HEK293T (cell line): ENCODE results near the gene SLC9A8.

Experiments
- ARNT ChIP-seq: fragments of 450-650 bp; IDR thresholded peaks from 2 replicates; pipeline ENCODE4 v1.6.1; 2017; ENCODE audit warnings: mild to moderate bottlenecking
- BHLHE40 ChIP-seq: fragments of 450-650 bp; IDR thresholded peaks from 2 replicates; pipeline ENCODE4 v1.6.1; 2016; ENCODE audit warnings: mild to moderate bottlenecking, moderate library complexity, borderline replicate concordance
- CTBP1 ChIP-seq: fragments of 450-650 bp; IDR thresholded peaks from 2 replicates; pipeline ENCODE4 v1.6.1; 2016; ENCODE audit warnings: borderline replicate concordance
- ELF4 ChIP-seq: fragments of 450-650 bp; IDR thresholded peaks from 2 replicates; pipeline ENCODE4 v1.6.1; 2017; ENCODE audit warnings: antibody characterized with exemption
- FOXK2 ChIP-seq: fragments of 450-650 bp; IDR thresholded peaks from 2 replicates; pipeline ENCODE4 v1.6.1; 2016; ENCODE audit warnings: mild to moderate bottlenecking
- FOXM1 ChIP-seq: fragments of 450-650 bp; IDR thresholded peaks from 2 replicates; pipeline ENCODE4 v1.6.1; 2017; ENCODE audit warnings: mild to moderate bottlenecking, borderline replicate concordance
- NFRKB ChIP-seq: fragments of 450-650 bp; IDR thresholded peaks from 2 replicates; pipeline ENCODE4 v1.6.1; 2016; ENCODE audit warnings: mild to moderate bottlenecking, moderate library complexity
- SP1 ChIP-seq: fragments of 450-650 bp; IDR thresholded peaks from 2 replicates; pipeline ENCODE4 v1.6.1; 2017
- SUZ12 ChIP-seq: fragments of 450-650 bp; IDR thresholded peaks from 2 replicates; pipeline ENCODE4 v1.6.1; 2016; ENCODE audit warnings: mild to moderate bottlenecking
- ZNF384 ChIP-seq: fragments of 450-650 bp; IDR thresholded peaks from 2 replicates; pipeline ENCODE4 v1.6.1; 2016

- TF ChIP-seq BHLHE40 (no peak), FOXM1 (no peak), ELF4 (no peak), SUZ12 (no peak), ZNF384 (no peak), ARNT (no peak), NFRKB (no peak), FOXK2 (no peak), SP1 (no peak), CTBP1 (no peak)
These were observed 97.1 kb downstream of the SLC9A8 start for GRCh38 chr20:49909499-49910339.
